SKM-1 (cell line): Measurements from ENCODE around the gene STKLD1.
A peak's percentile ranks its signal among the peaks of the same experiment; 100 is the strongest.

ENCODE experiments used
- DNase-seq: peaks from one replicate; lab custom pipeline; 2025; ENCODE audit not compliant: unreplicated experiment; lab: John Stamatoyannopoulos, UW

STKLD1 gene

GRCh38 chr9:133344979-133345378 lies 31.2 kb upstream of the STKLD1 start:
- no peak for DNase-seq

- no peak for DNase-seq
Observed at GRCh38 chr9:133345596-133345995, 30.6 kb upstream of the STKLD1 start.

- DNase-seq, result no peak
Observed at GRCh38 chr9:133346021-133346785, 30.0 kb upstream of the STKLD1 start.

- DNase-seq, result no peak
Observed at GRCh38 chr9:133347515-133347984, 28.6 kb upstream of the STKLD1 start.

- DNase-seq, result peak; percentile 93
Observed at GRCh38 chr9:133347985-133348717, 28.0 kb upstream of the STKLD1 start, which contains the start of the genes MED22 and RPL7A. Gene MED22 (minus strand): TSS chr9:133348131. CDS start chr9:133346662, 1,469 bp downstream. Gene RPL7A (plus strand): TSS chr9:133348218. CDS start chr9:133348244, 26 bp downstream.

GRCh38 chr9:133348718-133349573 lies 27.2 kb upstream of the STKLD1 start:
- no peak for DNase-seq

GRCh38 chr9:133349965-133350616 lies 26.1 kb upstream of the STKLD1 start:
- no peak for DNase-seq

- DNase-seq, result no peak
Observed at GRCh38 chr9:133351526-133351907, 24.6 kb upstream of the STKLD1 start.

GRCh38 chr9:133351908-133352634 lies 24.1 kb upstream of the STKLD1 start:
- peak; percentile 74 for DNase-seq

- DNase-seq, result no peak
Observed at GRCh38 chr9:133352635-133353340, 23.4 kb upstream of the STKLD1 start.

- DNase-seq, result no peak
Observed at GRCh38 chr9:133353548-133353947, 22.6 kb upstream of the STKLD1 start.

GRCh38 chr9:133354766-133355165 lies 21.4 kb upstream of the STKLD1 start:
- DNase-seq, result no peak

GRCh38 chr9:133355881-133356357 lies 20.2 kb upstream of the STKLD1 start:
- no peak for DNase-seq

- peak; percentile 45 for DNase-seq
Observed at GRCh38 chr9:133356391-133357091, 19.6 kb upstream of the STKLD1 start, which contains the start of the genes SURF1 and SURF2. Gene SURF1 (minus strand): TSS chr9:133356487. CDS start chr9:133356453, 34 bp downstream. Gene SURF2 (plus strand): TSS chr9:133356550. CDS start chr9:133356593, 43 bp downstream.

- DNase-seq, result no peak
Observed at GRCh38 chr9:133357656-133358055, 18.5 kb upstream of the STKLD1 start.

- DNase-seq, result no peak
Observed at GRCh38 chr9:133359399-133360175, 16.6 kb upstream of the STKLD1 start.
